MV-4-11 (cell line): ENCODE data around the gene SUMO2.
A peak's percentile ranks its signal among the peaks of the same experiment; 100 is the strongest.
"Not testable (repeated sequence)": the region's sequence is repeated elsewhere in the genome, so short reads cannot be mapped to it uniquely, and the experiment has no call there.

ENCODE experiments used
- DNase-seq: peaks from one replicate; lab custom pipeline; 2025; lab: John Stamatoyannopoulos, UW

SUMO2 gene

GRCh38 chr17:75182569-75183436 is at the start of gene SUMO2:
Gene SUMO2, minus strand, starts transcription at chr17:75182959. Its CDS starts 125 bp downstream, at chr17:75182834.
- DNase-seq = peak; percentile 87

- no peak for DNase-seq
These were observed 49.1 kb upstream of the SUMO2 start for GRCh38 chr17:75231741-75232464.

GRCh38 chr17:75231071-75231470 is 48.3 kb upstream of the SUMO2 start:
- DNase-seq = no peak

GRCh38 chr17:75228847-75229246 is 46.1 kb upstream of the SUMO2 start:
- DNase-seq = peak; percentile 72

- peak; percentile 97 for DNase-seq
These were observed 45.5 kb upstream of the SUMO2 start for GRCh38 chr17:75228305-75228704.

- no peak for DNase-seq
These were observed 45.0 kb upstream of the SUMO2 start for GRCh38 chr17:75227729-75228128.

- DNase-seq = no peak
These were observed 42.3 kb upstream of the SUMO2 start for GRCh38 chr17:75225016-75225415.

- no peak for DNase-seq
These were observed 37.1 kb upstream of the SUMO2 start for GRCh38 chr17:75219815-75220214.

GRCh38 chr17:75218131-75218530 is 35.4 kb upstream of the SUMO2 start:
- no peak for DNase-seq

GRCh38 chr17:75209061-75209460 is 26.3 kb upstream of the SUMO2 start:
- DNase-seq = no peak

GRCh38 chr17:75208161-75208560 is 25.4 kb upstream of the SUMO2 start:
- DNase-seq = no peak

- peak; percentile 42 for DNase-seq
These were observed 25.0 kb upstream of the SUMO2 start for GRCh38 chr17:75207760-75208159.

- DNase-seq = not testable (repeated sequence)
These were observed 24.3 kb upstream of the SUMO2 start for GRCh38 chr17:75207050-75207407.

GRCh38 chr17:75205793-75206163 is 23.0 kb upstream of the SUMO2 start:
- DNase-seq = no peak

GRCh38 chr17:75205037-75205792 is 22.5 kb upstream of the SUMO2 start, which contains the start of gene NUP85:
Gene NUP85, plus strand, starts transcription at chr17:75205679. Its CDS starts 83 bp downstream, at chr17:75205762.
- DNase-seq = peak; percentile 87

GRCh38 chr17:75199886-75200618 is 17.3 kb upstream of the SUMO2 start:
- no peak for DNase-seq

GRCh38 chr17:75194879-75195278 is 12.1 kb upstream of the SUMO2 start:
- no peak for DNase-seq

GRCh38 chr17:75191584-75191983 is 8.8 kb upstream of the SUMO2 start:
- DNase-seq = peak; percentile 80

GRCh38 chr17:75188614-75189013 is 5.9 kb upstream of the SUMO2 start:
- no peak for DNase-seq

- no peak for DNase-seq
These were observed 1.5 kb upstream of the SUMO2 start for GRCh38 chr17:75183999-75184884.

- DNase-seq = no peak
These were observed 515 bp downstream of the SUMO2 start for GRCh38 chr17:75182319-75182568.
